HepG2 (cell line): ENCODE results near the gene DGCR8. TPM values are rescaled to one million over a fixed set of nuclear protein-coding genes. Genes with fewer than 3 reads are reported as not detected.
A peak's percentile ranks its signal among the peaks of the same experiment; 100 is the strongest.

ENCODE experiments used
- ATAC-seq: fragments of 200-7000 bp; cut with Tn5 transposase; 3 replicates; pipeline ENCODE4 v1.9.1; 2020; ENCODE audit warnings: mild to moderate bottlenecking, moderate library complexity
- BruUV-seq: library from RNA; stranded (reverse); fragments of 400-500 nt; replicated peaks from 2 replicates; lab custom pipeline; 2021; lab: Mats Ljungman, UMichigan
- CTCF ChIA-PET: fragments of 300-600 bp; formaldehyde crosslinking; extraction: SDS; loops from one replicate; lab custom pipeline; 2021; ENCODE audit warnings: low total read pairs, inconsistent platforms, low intra/inter-chr PET ratio; lab: Yijun Ruan, JAX
- POLR2A ChIA-PET: fragments of 350-600 bp; sonication (Branson Sonifier 250); formaldehyde crosslinking; loops from one replicate; lab custom pipeline; 2020; ENCODE audit warnings: antibody characterized with exemption, inconsistent platforms; lab: Yijun Ruan, JAX
- DNase-seq: peaks from one replicate; pipeline ENCODE4 v3.0.0-alpha.2; 2015; ENCODE audit warnings: low spot score
- FAIRE-seq: peaks from 3 replicates; lab custom pipeline; 2011; peaks lifted over from hg19 to GRCh38; lab: Jason Lieb, UNC
- H2AFZ ChIP-seq: one replicate; pipeline ENCODE4 v1.6.1; 2011; ENCODE audit warnings: low read length, inconsistent platforms
- H3K27ac ChIP-seq: fragments of 300-600 bp; 3 replicates; pipeline ENCODE4 v1.8.0; 2011; ENCODE audit warnings: mixed run types, mild to moderate bottlenecking, mixed read lengths, low read length, inconsistent platforms; ENCODE audit not compliant: insufficient read depth; ENCODE audit errors: extremely low read length
- H3K27me3 ChIP-seq, 2 experiments: fragments of 200-600 bp in 1 of 2; 2 replicates in 1 of 2; 3 replicates in 1 of 2; pipeline versions ENCODE4 v1.6.0 to v1.8.0; 2011; ENCODE audit warnings: low read length in 2 of 2, mild to moderate bottlenecking in 2 of 2, moderate library complexity in 2 of 2, inconsistent platforms in 1 of 2; ENCODE audit not compliant: insufficient read depth in 2 of 2, control insufficient read depth in 1 of 2
- H3K36me3 ChIP-seq, 2 experiments: fragments of 200-600 bp in 1 of 2; replicated peaks in 1 of 2; 2 replicates in 1 of 2; 3 replicates in 1 of 2; pipeline versions ENCODE4 v1.5.1 to v1.8.0; 2011; ENCODE audit warnings: low read length in 2 of 2, inconsistent platforms in 1 of 2; ENCODE audit not compliant: insufficient read depth in 2 of 2, control insufficient read depth in 1 of 2
- H3K4me1 ChIP-seq: 2 replicates; pipeline ENCODE4 v1.5.1; 2012; ENCODE audit warnings: low read length, inconsistent platforms; ENCODE audit not compliant: insufficient read depth
- H3K4me2 ChIP-seq: 2 replicates; pipeline ENCODE4 v1.6.0; 2011; ENCODE audit warnings: low read depth, low read length, inconsistent platforms
- H3K4me3 ChIP-seq, 3 experiments: fragments of 200-600 bp in 1 of 3; sonication (generic), shearing (Covaris generic) in 1 of 3; replicated peaks in 1 of 3; 2 replicates each; pipeline ENCODE4 v1.5.1; 2011 to 2016; ENCODE audit warnings: low read length in 3 of 3, inconsistent platforms in 2 of 3, low read depth in 2 of 3, mild to moderate bottlenecking in 2 of 3, control low read depth in 1 of 3, mixed read lengths in 1 of 3; ENCODE audit not compliant: insufficient read depth in 1 of 3
- H3K79me2 ChIP-seq: one replicate; pipeline ENCODE4 v1.6.1; 2011; ENCODE audit warnings: low read length, inconsistent platforms; ENCODE audit not compliant: insufficient read depth
- H3K9ac ChIP-seq: 2 replicates; pipeline ENCODE4 v1.6.0; 2011; ENCODE audit warnings: mild to moderate bottlenecking, low read depth, low read length, inconsistent platforms; ENCODE audit not compliant: insufficient read depth
- H3K9me3 ChIP-seq: 2 replicates; pipeline ENCODE4 v1.5.1; 2012; ENCODE audit warnings: mild to moderate bottlenecking, low read length
- H4K20me1 ChIP-seq: 2 replicates; pipeline ENCODE4 v1.6.0; 2011; ENCODE audit warnings: inconsistent platforms, mild to moderate bottlenecking, low read length, moderate library complexity; ENCODE audit not compliant: insufficient read depth
- CTCF ChIP-seq: sonication (generic); formaldehyde crosslinking; IDR thresholded peaks from 2 replicates; pipeline ENCODE4 v1.5.0; 2020; ENCODE audit warnings: mild to moderate bottlenecking, missing genetic modification reagents, moderate library complexity
- ZNF484 ChIP-seq: sonication (generic); formaldehyde crosslinking; IDR thresholded peaks from 2 replicates; pipeline ENCODE4 v1.5.1; 2020; ENCODE audit warnings: mild to moderate bottlenecking, low read depth, missing genetic modification reagents, borderline replicate concordance
- ZNF710 ChIP-seq: sonication (generic); formaldehyde crosslinking; IDR thresholded peaks from 2 replicates; pipeline ENCODE4 v1.5.0; 2020; ENCODE audit warnings: mild to moderate bottlenecking, missing genetic modification reagents, borderline replicate concordance
- WGBS: methylation state at CpG from one replicate; pipeline ENCODE4 v1.1.6; 2017; ENCODE audit warnings: low lambda C conversion rate; 5-methylcytosine and 5-hydroxymethylcytosine counted together
- in situ Hi-C: cut with HindIII; loops from 2 replicates; pipeline ENCODE4 v1.10.0; 2017; ENCODE audit warnings: low pct_unique_long_range_greater_than_20kb; ENCODE audit not compliant: extremely low pct_ligation_motif_present
- intact Hi-C: fragments of 100-400 bp; cut with micrococcal nuclease; formaldehyde crosslinking; loops from one replicate; pipeline ENCODE4 v1.10.0; 2022; ENCODE audit not compliant: unreplicated experiment
- polyA plus RNA-seq, 8 experiments: library from polyadenylated mRNA; depleted of rRNA in 3 of 8; stranded (reverse) in 7 of 8; unstranded in 1 of 8; fragments of >200 nt; fragmentation: Illumina TruSeq in 4 of 8; extraction: Trizol in 4 of 8; gene quantifications; 2 replicates each; pipeline versions ENCODE4 v1.2.1 to v1.2.3, GENCODE V29; 2011 to 2016; ENCODE audit warnings: low read depth in 4 of 8, missing spikeins in 1 of 8, mixed read lengths in 1 of 8; ENCODE audit not compliant: insufficient read depth in 1 of 8
- total RNA-seq, 5 experiments: library from RNA; depleted of rRNA; stranded (reverse); fragments of >200 nt; fragmentation: Illumina TruSeq; extraction: Trizol; gene quantifications; 2 replicates each; pipeline ENCODE4 v1.2.3, GENCODE V29; 2016; ENCODE audit warnings: low read depth in 1 of 5

Gene DGCR8
- total and polyA plus RNA-seq, 2 of the 13 experiments (the other 11 are each of a cell fraction or from before 2014, with no cell fraction given): 10.2 to 23.2 TPM

GRCh38 chr22:20133930-20134549, 54.0 kb downstream of the DGCR8 start:
- intact Hi-C loops (no loop called here), in situ Hi-C loops (no loop called here)
- ATAC-seq: no peak
- H3K79me2 ChIP-seq: peaks cover 17% of the 10 kb centered on the region
- no peak overlapping the region for H3K27ac ChIP-seq
- CTCF ChIA-PET: no interaction called here
- H3K9ac ChIP-seq: peak overlapping the region; percentile 8; the same call in 1 of the 2 replicates
- 87% methylated on average over 7 of the region's 12 CpGs for WGBS
- H4K20me1 ChIP-seq: peaks cover 1% of the 10 kb centered on the region; the same call in 1 of the 2 replicates
- POLR2A ChIA-PET: no interaction called here
- no peak overlapping the region for H3K4me2 ChIP-seq
- no peaks in the 10 kb centered on the region for H3K9me3 ChIP-seq
- FAIRE-seq: no peak
- TF ChIP-seq CTCF: peak; percentile 12; the same call in 1 of the 2 replicates
- TF ChIP-seq ZNF710 (CRISPR knock-in tag): no peak
- no peak overlapping the region for H3K4me3 ChIP-seq
- no peak for DNase-seq
- no peaks in the 10 kb centered on the region for H3K36me3 ChIP-seq
- no TSS peak for BruUV-seq
- no peaks in the 10 kb centered on the region for H3K27me3 ChIP-seq
- no peak overlapping the region for H2AFZ ChIP-seq
- peaks cover 31% of the 10 kb centered on the region for H3K4me1 ChIP-seq

- intact Hi-C loops (no loop called here), in situ Hi-C loops (no loop called here)
- Histone ChIP-seq H3K79me2 (peaks cover 17% of the 10 kb centered on the region), H3K4me1 (peaks cover 19% of the 10 kb centered on the region), H3K27ac (no peak overlapping the region), H3K27me3 (no peaks in the 10 kb centered on the region), H3K4me2 (no peak overlapping the region), H2AFZ (no peak overlapping the region), H3K9me3 (no peaks in the 10 kb centered on the region), H3K36me3 (peaks cover 0 to 4% of the 10 kb centered on the region in 2 experiments; a peak in 2 of 5 replicates), H4K20me1 (no peaks in the 10 kb centered on the region), H3K9ac (no peak overlapping the region), H3K4me3 (no peak overlapping the region)
- DNase-seq: no peak
- TF ChIP-seq ZNF484: no peak
- TF ChIP-seq ZNF710 (CRISPR knock-in tag): no peak
- POLR2A ChIA-PET: no interaction called here
- no CpG with 5 or more reads among the region's 4 CpGs for WGBS
- CTCF ChIA-PET: no interaction called here
- FAIRE-seq: no peak
- ATAC-seq: no peak
- no TSS peak for BruUV-seq
Measured at GRCh38 chr22:20135265-20135664, 55.2 kb downstream of the DGCR8 start.
